Activated effector memory CD4-positive, alpha-beta T cell treated with Interleukin-2 at 50 U/mL for 16 hours (primary cell): Measurements from ENCODE around the gene HPSE2.
"Not testable (repeated sequence)": the region's sequence is repeated elsewhere in the genome, so short reads cannot be mapped to it uniquely, and the experiment has no call there.

Source experiments
- DNase-seq: peaks from one replicate; pipeline ENCODE4 v3.0.0-alpha.2; 2020

Gene HPSE2

DNA sequence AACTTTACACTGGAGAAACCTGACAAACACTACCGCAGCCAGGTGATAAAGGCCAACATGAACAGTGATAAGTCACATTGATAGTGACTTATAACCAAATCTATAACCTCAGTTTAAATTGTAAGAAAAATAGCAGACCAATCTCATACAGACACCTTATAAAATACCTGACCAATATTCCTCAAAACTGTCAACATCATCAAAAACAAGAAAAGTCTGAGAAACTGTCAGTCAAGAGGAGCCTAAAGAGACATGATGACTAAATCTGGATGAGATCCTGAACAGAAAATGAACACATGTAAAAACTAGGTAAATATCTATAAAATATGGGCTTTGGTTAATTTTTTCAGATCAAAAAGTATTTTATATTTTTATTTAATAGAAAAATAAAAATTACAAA, 233.3 kb downstream of the HPSE2 start:
- DNase-seq: no peak

DNA sequence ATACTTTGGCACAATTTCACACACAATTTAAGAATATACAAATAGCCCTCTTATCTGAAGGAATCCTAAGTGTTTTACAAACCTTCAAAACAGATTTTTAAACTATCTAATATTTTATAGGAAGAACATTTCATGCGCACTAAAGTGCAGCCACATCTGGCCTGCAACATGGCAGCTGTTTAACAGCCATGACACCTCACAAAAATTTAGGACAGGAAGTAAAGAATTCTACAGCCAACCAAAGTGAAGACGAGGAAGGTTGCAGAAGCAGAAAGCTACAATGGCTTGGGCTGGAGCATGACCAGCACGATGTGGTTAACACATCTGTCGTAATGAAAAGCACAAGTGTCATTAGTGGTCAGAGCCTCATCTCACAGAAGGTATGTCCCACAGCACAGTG, 238.1 kb downstream of the HPSE2 start:
- no peak for DNase-seq

DNA sequence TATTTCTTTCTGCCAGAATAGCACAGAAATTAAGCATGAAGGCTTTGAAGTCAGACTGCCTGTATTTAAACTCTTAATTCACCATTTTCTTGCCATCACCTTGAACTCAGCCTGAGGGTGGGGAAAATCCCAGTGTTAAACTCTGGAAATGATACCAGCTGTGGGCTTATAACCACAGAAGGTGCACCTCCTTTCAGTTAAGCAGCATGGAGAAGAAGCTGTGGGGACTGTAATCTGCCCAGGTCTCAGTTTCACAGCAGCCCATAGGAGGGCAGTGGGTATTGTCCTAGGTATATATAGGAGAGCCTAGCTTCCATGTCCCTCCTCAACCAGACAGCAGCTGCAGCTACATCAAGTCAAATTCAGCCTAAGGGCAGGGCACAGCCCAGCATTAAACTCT, 241.6 kb downstream of the HPSE2 start:
- DNase-seq: no peak

DNA sequence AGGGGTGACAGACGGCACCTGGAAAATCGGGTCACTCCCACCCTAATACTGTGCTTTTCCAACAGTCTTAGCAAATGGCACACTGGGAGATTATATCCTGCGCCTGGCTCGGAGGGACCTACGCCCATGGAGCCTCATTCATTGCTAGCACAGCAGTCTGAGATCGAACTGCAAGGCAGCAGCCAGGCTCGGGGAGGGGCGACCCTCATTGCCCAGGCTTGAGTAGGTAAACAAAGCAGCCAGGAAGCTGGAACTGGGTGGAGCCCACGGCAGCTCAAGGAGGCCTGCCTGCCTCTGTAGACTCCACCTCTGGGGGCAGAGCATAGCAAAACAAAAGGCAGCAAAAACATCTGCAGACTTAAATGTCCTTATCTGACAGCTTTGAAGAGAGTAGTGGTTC, 251.9 kb downstream of the HPSE2 start:
- DNase-seq: not testable (repeated sequence)

DNA sequence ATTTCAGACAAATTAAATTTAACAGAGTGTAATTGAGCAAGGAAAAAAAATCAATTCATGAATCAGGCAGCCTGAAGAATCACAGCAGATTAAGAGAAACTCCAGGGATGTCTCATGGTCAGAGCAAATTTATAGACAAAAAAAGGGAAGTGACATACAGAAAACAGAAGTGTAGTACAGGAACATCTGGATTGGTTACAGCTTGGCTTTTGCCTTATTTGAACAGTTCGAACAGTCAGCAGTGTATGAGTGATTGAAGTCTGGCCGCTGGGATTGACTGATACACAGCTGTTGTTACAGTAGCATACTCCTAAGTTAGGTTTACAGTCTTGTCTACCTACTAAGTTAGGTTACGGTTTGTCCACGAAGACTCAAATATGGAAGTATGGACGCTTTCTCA, 255.3 kb downstream of the HPSE2 start:
- no peak for DNase-seq

DNA sequence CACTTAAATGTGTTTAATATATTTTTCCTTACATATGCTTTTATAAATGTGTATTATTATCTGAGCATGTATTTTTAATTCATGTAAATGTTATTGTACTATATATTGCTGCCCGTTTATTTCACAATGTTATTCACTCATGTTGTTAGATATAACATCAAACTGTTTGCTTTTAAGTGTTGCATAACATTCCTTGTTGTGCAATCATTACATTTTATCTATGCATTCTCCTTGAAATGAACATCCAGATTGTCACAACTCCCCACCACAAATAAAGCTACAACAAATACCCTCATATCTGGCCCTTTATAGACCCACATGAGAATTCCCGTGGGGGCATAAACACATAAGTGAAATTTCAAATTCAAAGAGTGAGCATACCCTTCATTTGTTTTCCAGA, 264.2 kb downstream of the HPSE2 start:
- DNase-seq: no peak

DNA sequence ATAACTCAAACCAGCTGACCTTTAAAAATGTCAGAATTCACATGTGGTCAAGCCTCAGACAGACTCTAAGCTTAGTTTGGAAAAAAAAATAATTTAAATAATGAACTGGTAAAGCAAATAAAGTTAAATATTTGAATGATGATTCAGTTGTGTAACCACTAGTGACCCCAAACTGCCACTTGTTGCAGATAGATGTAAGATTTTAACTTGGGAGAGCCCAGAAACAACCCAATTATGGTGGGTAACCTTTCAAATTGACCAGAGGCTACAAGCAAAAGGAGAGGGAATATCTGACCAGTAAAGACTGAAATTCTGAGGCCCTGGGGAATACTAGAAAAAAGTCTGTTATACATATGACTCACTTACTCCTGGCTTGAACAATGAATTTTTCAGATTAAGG, 268.1 kb downstream of the HPSE2 start:
- DNase-seq: no peak

DNA sequence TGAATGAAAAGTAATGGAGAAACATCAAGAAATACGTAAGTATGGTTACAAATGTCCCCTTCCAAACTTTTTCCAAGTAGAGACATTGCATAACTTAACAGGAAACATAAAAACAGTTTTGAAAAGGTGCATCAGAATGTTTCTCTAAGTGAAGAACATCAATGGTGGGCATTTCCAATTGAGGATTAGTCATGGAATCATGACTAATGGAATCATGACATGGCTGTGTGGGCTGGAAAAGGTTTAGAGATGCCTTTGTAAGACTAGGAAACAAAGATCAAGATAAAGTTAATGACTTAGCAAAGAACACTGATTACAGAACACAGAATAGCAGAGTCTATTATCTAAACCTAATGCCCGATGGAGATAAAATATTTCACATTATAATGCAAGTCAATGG, 272.0 kb downstream of the HPSE2 start:
- DNase-seq: no peak

DNA sequence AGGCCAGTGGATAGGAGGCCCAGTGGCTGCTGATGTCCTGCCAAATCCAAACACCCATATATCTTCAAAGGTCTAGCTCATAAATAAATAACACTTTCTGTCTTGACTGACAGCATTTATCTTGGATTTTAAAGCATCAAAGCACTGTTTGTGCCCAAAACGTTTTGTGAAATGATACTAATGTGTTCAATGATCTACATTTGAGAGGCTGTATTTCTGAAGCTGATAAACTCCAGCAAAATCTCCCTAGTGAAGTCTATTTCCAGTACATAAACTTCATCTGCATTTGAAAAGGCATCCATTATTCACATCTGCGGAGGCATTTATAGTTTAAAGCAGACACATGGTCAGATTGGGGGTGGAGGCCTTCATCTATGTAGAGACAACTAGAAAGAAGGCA, 276.3 kb downstream of the HPSE2 start:
- DNase-seq: no peak

DNA sequence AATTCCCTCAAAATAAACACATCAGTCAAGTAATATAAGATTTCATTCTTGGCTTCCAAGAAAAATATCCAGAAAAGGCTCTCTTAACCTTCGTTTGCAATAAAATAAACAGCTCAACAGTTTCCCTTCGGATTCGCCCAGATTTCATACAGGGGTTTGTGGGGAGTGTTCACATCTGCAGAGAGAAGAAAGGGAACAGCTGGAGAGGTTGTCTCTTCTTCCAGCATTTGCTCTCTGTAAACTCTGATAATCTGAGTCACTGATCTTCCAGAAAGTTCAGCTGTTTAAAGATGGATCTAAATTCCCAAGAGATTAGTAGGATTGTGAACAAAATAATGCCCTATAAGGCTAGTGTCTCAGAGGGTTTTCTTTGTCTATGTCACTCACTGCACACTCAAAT, 277.9 kb downstream of the HPSE2 start:
- DNase-seq: no peak

DNA sequence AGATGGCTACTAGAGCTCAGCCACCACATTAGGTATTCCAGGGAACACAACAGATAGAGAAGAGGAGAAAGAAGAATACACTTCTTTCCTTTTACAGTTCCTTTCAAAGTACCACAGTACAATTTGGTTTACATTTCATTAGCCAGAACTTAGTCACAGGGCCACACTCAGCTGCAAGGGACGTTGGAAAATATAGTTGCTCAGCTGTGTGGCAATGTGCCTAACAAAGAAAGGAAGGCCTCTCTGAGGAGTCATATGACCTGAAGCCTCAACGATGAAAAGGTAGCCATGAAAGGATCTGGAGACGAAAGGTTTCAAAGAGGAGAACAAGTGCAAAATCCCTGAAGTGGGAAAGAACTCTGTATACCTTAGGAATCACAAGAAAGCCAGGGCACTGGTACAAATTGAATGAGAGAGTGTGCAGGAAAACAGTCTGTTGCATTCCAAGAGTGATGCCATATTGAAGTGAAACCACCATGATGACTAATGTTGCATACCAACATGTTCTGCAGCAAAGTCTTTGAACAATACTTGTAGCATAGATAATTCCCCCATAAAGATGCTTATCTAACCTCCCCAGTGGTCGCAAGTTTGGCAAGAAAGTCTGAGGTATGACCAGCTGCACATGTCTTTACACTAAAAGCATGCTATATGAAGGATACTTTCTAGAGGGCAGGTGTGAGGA, 278.9 kb downstream of the HPSE2 start:
- no peak for DNase-seq

DNA sequence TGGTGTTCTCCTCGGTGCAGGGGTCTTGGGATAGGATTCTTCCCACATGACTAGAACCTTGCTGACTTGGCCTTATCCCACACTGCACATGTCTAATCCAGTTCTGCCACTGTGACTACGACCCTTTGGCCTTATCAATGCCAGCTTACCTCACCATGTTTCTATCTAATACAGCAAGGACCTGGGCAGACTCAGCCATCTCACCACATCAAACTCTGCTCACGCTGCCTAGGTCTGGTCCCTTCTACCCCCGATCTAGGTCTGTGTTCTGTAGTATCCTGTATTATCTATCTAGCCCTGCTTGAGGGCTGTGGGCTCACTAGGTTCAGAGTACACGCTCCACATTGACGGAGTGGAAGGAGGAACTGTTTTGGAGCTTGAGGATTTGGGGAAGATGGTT, 282.4 kb downstream of the HPSE2 start:
- no peak for DNase-seq

DNA sequence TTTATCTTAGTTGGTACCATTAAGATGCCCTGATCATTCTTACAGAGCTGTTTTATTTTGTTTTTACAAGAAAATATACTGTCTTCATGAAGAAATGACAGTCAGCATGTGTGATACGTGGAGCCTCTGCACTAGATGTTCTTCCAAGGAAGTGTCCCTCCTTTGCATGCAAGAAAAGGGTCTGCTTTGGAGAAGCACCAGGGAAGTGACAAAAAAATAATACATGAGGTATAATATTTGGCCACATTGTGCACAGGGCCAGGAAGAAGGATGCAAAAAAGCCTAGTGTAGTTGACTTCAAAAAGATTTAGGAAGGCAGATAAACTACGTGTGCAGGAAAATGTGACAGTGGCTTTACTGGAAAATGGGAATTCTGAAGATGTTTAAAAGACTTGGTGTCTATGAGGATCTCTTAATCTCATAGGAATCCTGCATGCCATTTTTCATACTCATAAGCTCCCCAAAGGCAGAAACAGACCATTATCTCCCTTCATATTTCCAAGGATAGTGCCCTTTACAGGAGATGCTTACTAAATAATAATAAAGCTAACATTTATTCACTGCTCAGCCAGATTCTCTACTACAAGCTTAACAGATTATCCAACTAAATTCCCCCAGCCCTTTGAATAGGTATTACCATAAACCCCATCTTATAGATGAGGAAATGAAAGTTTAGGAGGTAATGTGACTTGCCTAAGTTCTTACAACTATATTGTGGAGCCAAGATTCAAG, 284.2 kb downstream of the HPSE2 start:
- no peak for DNase-seq

DNA sequence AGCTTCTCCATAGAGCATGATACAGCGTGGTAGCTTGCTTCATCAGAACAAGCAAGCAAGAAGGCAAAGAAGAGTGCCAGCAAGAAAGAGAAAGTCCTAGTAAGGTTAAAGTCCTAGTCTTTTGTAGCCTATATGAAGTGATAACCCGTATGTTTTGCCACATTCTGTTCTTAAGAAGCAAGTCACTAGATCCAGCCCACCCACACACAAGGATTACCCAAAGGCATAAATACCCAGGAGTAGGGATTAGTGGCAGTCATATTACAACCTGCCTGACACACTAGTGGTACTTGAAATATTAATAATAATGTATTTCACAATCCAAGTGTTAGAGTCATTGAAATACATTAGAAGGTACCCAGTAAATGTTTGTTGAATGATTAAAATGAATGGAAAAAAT, 285.5 kb downstream of the HPSE2 start:
- DNase-seq: no peak

DNA sequence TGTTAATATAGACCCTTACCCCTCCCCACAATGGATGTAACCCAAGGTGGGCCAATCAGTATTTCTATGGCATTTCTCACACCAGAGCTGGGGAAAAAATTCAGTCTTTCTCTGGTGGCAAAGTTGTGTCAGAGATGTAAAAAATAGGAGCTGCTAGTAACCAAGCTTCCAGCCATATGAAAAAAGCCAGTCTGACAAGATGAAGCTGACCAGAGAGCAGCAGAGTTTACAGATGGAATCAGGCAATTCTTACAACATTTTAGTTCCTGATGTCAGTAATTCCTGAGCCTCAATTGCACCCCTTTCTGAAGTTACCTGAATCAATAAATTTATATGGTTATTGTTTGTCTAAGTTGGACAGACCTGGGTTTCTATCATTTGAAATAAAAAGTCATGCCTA, 286.3 kb downstream of the HPSE2 start:
- no peak for DNase-seq

DNA sequence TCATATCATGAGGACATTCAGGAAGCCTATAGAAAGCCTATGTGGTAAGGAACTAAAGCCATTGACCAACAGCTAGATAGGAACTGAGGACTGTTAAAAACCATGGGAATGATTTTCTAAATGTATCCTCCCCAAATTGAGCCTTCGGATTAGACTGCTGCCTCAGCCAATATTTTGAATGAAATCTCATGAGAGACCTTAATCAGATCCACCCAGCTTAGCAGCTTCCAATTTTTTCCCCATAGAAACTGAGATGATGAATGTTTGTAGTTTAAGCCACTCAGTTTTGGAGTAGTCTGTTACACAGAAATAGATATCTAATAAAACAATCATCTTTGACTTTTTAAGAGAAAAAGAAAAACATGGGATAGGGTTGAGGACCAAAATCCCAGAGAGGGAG, 292.0 kb downstream of the HPSE2 start:
- DNase-seq: no peak

DNA sequence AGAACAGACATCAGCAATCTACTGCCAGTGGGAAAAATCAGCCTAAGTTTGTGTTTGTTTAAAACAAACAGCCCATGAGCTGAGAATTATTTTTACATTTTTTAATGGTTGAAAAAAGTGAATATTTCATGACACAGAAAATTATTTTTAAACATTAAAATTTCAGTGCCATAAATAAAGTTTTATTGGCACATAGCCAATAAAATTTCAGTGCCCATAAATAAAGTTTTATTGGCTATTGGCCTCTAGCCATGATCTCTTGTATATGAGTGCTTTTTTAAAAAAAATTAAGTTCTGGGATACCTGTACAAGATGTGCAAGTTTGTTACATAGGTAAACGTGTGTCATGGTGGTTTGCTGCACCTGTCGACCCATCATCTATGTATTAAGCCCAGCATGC, 305.9 kb downstream of the HPSE2 start:
- no peak for DNase-seq

DNA sequence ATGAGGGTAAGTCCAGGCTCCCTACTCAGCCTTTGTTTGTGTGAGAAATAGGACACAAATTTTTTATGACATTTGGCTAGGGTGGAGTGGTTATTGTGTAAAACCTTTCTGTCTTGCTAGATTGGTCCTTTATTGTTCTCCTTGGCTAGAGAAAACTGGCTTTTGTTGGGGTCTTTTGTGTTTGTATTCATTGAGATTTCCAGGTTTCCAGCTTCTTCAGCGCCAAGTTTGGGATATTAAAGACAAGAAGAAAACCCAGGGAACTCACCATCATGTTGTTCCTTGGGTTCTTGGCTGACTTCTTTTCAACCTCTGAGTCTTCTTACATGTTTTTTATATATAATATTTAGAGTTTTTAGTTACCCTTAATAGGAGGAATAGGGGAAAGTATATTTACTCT, 310.0 kb downstream of the HPSE2 start:
- DNase-seq: no peak

DNA sequence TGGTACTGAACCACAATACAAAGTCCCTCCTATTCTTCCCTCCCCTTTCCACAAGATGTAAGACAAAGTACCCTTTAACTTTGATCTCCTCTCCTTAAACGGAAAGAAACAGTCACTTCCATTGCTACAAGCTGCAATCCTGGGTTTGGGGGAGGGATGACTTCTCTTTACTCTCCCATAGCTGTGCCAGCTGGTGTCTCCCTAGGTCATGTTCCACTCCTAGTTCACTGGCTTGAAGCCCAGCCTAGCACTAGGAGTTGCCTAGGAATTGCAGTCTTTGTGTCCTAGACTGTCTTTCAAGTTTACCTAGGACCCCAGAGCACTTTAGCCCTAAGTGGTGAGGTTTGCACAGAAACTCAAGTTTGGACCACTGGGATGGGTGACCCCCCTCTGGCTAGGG, 311.1 kb downstream of the HPSE2 start:
- DNase-seq: no peak

DNA sequence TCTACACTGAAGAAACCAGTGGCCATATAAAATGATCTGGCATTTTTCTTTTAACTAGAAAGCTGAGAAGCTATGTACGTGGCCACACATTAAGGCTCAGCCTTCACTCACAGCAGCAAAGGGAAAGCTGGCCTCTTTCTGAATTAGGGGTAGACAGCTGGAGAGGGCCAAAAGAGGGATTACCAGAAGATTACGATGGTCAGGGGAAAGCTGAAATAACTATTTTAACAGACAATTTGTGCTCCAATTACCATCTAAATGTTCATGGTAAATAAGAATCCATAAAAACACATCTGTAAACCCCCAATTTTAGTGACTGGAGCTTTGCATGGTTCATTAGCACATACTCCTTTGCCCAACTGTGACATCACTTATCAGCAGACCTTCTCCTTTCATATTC, 314.3 kb downstream of the HPSE2 start:
- no peak for DNase-seq

DNA sequence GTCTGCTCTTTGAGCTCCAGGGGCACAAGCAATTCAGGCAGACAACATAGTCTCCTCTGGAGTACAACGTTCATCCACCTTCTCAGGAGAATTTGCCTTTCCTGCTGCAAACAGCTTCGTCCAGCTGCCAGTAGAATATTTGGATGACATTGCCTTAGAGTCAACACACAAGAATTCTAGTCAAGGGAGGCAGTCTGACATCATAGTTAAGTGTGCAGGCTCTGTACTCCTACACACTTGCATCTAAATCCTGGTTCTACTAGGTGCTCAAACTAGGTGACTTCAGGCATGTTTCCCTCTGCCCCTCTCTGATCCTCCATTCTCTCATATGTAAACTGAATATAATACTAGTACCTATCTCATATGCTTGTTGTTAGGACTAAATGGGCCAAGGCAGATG, 314.8 kb downstream of the HPSE2 start:
- DNase-seq: no peak

DNA sequence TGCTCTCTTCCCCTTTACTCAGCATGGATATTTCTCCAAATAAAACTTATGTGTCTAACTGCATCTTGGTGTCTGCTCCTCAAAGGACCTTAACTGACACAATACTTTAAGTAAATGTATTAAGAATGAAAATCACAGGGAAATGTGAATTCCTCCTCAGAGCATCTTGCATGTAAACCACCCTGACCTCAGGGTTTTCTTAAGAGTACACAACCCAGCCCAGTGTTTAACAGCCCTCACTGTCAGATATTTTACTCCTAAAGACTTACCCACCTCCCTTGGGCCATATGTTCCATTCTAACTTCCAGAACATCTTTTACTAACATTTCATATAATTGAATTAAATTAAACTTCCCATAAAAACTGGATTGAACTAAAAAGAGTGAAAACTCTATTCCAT, 315.3 kb downstream of the HPSE2 start:
- no peak for DNase-seq

DNA sequence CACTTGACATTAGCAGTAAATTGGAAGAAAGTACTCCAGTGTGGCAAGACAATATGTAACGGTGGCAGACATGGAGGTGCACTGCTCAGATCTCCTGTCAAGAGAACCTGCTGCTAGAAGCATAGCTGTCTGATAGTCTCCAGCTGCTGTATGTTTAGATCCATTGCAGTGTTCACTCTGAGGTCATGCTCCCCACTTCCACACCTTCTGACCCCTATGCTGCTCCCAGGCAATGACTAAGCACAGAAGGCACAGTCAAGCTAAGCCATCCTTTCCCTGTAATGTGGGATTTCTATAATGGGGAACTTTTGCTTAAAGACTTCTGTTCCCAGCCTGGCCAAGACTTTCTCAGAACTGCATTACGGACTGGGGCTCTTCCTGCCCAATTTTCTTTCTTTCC, 315.8 kb downstream of the HPSE2 start:
- no peak for DNase-seq

DNA sequence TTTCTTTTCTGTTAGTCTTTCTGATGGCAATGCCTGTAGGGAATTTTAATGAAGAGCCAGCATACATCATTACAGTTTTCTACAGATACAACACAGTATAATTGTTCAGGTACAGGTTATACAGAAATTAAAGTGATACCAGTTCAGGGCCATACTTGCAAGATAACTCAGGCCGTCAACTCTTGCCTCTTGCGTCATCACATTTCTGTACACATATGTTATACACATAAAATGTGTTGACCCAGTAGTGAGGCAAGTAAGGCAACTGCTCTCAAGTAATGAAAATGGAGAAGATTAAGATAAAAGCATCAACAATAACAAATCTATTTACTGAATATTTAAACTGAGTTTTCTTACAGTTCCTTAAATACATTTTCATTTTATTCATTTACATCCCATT, 317.8 kb downstream of the HPSE2 start:
- no peak for DNase-seq

DNA sequence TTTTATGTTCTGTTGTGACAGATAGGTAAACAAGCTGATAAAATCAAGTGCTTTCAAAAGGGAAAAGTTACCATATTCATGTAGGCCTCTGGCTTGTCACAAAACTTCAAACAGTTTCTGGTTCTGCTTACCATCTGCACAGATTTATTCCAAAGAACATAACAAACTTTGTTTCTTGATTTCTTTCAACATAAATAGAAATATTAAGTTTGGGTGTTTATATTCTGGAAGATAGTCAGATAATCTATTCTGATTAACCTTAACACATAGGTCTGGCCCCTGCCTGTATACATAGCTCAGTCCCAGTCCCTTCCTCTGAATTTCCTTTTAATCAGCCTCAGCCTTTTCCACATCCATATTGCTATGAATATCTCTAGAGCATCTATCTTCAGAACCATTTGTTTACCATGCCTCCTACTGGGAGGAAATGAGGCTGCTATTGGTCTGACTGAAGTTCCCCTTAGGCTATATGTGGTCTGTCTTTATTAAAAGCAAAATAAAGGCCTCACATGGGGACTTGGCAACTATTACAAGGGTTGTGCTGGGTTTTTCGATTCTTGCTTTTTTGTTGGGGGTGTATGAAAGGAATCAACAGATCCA, 319.0 kb downstream of the HPSE2 start:
- no peak for DNase-seq
